Measurements from ENCODE around the gene MDGA2.

DNA sequence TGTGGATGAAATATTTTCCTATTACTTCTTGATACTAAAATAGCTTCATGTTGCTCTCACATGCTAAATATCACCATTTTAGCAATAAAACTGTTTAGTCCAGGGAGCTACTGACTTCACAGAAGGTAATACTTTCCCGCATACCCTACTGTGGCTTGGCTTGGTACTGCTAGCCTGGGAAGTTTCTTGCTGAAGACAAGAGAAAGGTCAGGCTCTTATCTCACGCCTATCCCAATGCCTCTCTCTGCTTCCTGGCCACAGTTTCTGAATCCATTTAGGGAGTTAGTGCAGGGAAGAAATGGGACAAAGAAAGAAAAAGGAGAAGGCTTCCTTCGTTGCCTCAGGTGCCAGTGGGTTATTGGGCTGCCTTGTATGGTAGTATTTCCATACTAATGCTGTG lies 228.3 kb downstream of the MDGA2 start:
- TF ChIP-seq, protein P1, sequence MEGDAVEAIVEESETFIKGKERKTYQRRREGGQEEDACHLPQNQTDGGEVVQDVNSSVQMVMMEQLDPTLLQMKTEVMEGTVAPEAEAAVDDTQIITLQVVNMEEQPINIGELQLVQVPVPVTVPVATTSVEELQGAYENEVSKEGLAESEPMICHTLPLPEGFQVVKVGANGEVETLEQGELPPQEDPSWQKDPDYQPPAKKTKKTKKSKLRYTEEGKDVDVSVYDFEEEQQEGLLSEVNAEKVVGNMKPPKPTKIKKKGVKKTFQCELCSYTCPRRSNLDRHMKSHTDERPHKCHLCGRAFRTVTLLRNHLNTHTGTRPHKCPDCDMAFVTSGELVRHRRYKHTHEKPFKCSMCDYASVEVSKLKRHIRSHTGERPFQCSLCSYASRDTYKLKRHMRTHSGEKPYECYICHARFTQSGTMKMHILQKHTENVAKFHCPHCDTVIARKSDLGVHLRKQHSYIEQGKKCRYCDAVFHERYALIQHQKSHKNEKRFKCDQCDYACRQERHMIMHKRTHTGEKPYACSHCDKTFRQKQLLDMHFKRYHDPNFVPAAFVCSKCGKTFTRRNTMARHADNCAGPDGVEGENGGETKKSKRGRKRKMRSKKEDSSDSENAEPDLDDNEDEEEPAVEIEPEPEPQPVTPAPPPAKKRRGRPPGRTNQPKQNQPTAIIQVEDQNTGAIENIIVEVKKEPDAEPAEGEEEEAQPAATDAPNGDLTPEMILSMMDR (conservative IDR thresholded peaks at IDR 0.05 in 1 of 2, IDR thresholded peaks at IDR 0.05 in 1 of 2; ENCODE audit: low read depth in 1 of 2, low read length in 2 of 2), result no peak
- no peak for TF ChIP-seq EZH2 (IDR thresholded peaks at IDR 0.05; ENCODE audit: low read length, missing control alignments)
